K562 (cell line): Measurements from ENCODE around the gene RCC2. TPM values are rescaled to one million over a fixed set of nuclear protein-coding genes. Genes with fewer than 3 reads are reported as not detected.

ENCODE experiments used
- ATAC-seq: fragments of 200-7000 bp; cut with Tn5 transposase; 3 replicates; pipeline ENCODE4 v1.9.1; 2020; ENCODE audit warnings: moderate library complexity
- BruUV-seq: library from RNA; stranded (reverse); fragments of 400-500 nt; replicated peaks from 2 replicates; lab custom pipeline; 2021; lab: Mats Ljungman, UMichigan
- CTCF ChIA-PET: fragments of 300-600 bp; formaldehyde crosslinking; extraction: SDS; loops from one replicate; lab custom pipeline; 2021; ENCODE audit warnings: low intra/inter-chr PET ratio; lab: Yijun Ruan, JAX
- POLR2A ChIA-PET: fragments of 300-600, 350-650 bp; sonication (Branson Sonifier 250); formaldehyde crosslinking; extraction: SDS; loops from one replicate; lab custom pipeline; 2021; ENCODE audit warnings: antibody characterized with exemption, inconsistent platforms; lab: Yijun Ruan, JAX
- DNase-seq, 4 experiments: peaks; one replicate each; pipeline versions ENCODE4 v3.0.0 to v3.0.0-alpha.2; 2011 to 2018; ENCODE audit warnings: low spot score in 3 of 4, mixed read lengths in 3 of 4; ENCODE audit errors: extremely low read depth in 1 of 4
- FAIRE-seq: peaks from 2 replicates; lab custom pipeline; 2011; peaks lifted over from hg19 to GRCh38; lab: Jason Lieb, UNC
- H2AFZ ChIP-seq: 2 replicates; pipeline ENCODE4 v1.6.0; 2011; ENCODE audit warnings: low read depth, low read length, control low read depth, inconsistent platforms
- H3K27ac ChIP-seq: fragments of 200-600 bp; 3 replicates; pipeline ENCODE4 v1.8.0; 2011; ENCODE audit warnings: low read depth, mild to moderate bottlenecking, control low read depth, inconsistent platforms, low read length, moderate library complexity, mixed read lengths; ENCODE audit errors: extremely low read depth
- H3K27me3 ChIP-seq, 2 experiments: fragments of 300-600 bp in 1 of 2; 2 replicates in 1 of 2; 3 replicates in 1 of 2; pipeline versions ENCODE4 v1.6.0 to v1.8.0; 2011; ENCODE audit warnings: inconsistent platforms in 2 of 2, low read length in 2 of 2, mild to moderate bottlenecking in 1 of 2, mixed read lengths in 1 of 2, moderate library complexity in 1 of 2; ENCODE audit not compliant: control insufficient read depth in 2 of 2, insufficient read depth in 2 of 2
- H3K36me3 ChIP-seq: fragments of 300-600 bp; 3 replicates; pipeline ENCODE4 v1.8.0; 2011; ENCODE audit warnings: mild to moderate bottlenecking, low read length, inconsistent platforms; ENCODE audit not compliant: control insufficient read depth, insufficient read depth
- H3K4me1 ChIP-seq, 2 experiments: fragments of 200-600 bp in 1 of 2; replicated peaks in 1 of 2; 2 replicates in 1 of 2; 3 replicates in 1 of 2; pipeline versions ENCODE4 v1.5.1 to v1.8.0; 2011; ENCODE audit warnings: inconsistent platforms in 2 of 2, low read length in 2 of 2, mild to moderate bottlenecking in 1 of 2, mixed read lengths in 1 of 2, moderate library complexity in 1 of 2; ENCODE audit not compliant: control insufficient read depth in 2 of 2, insufficient read depth in 2 of 2
- H3K4me2 ChIP-seq: 2 replicates; pipeline ENCODE4 v1.6.1; 2011; ENCODE audit warnings: low read length, control low read depth, inconsistent platforms, mixed read lengths; ENCODE audit not compliant: insufficient read depth
- H3K4me3 ChIP-seq: fragments of 200-600 bp; sonication (generic), shearing (Covaris generic); 2 replicates; pipeline ENCODE4 v1.5.1; 2016; ENCODE audit warnings: control low read depth, inconsistent platforms
- H3K79me2 ChIP-seq: fragments of 200-600 bp; 3 replicates; pipeline ENCODE4 v1.8.0; 2011; ENCODE audit warnings: low read length, inconsistent platforms; ENCODE audit not compliant: control insufficient read depth, insufficient read depth
- H3K9ac ChIP-seq, 2 experiments: 2 replicates each; pipeline versions ENCODE4 v1.6.0 to v1.6.1; 2011; ENCODE audit warnings: low read depth in 2 of 2, low read length in 2 of 2, control low read depth in 1 of 2, inconsistent platforms in 1 of 2, mild to moderate bottlenecking in 1 of 2, mixed read lengths in 1 of 2; ENCODE audit not compliant: insufficient read depth in 1 of 2
- H3K9me1 ChIP-seq: one replicate; pipeline ENCODE4 v1.6.0; 2011; ENCODE audit warnings: inconsistent platforms, mild to moderate bottlenecking, low read length, moderate library complexity; ENCODE audit not compliant: control insufficient read depth, insufficient read depth
- H3K9me3 ChIP-seq: replicated peaks from 2 replicates; pipeline ENCODE4 v1.5.1; 2011; ENCODE audit warnings: low read depth, low read length, inconsistent platforms; ENCODE audit not compliant: control insufficient read depth, insufficient read depth
- H4K20me1 ChIP-seq: replicated peaks from 2 replicates; pipeline ENCODE4 v1.6.1; 2011; ENCODE audit warnings: low read length, inconsistent platforms, mixed read lengths; ENCODE audit not compliant: control insufficient read depth, insufficient read depth
- ARID1B ChIP-seq: fragments of 450-650 bp; IDR thresholded peaks from 2 replicates; pipeline ENCODE4 v1.6.1; 2016; ENCODE audit warnings: antibody characterized with exemption, mild to moderate bottlenecking, inconsistent platforms
- BRD9 ChIP-seq: fragments of 450-650 bp; IDR thresholded peaks from 2 replicates; pipeline ENCODE4 v1.6.1; 2018; ENCODE audit warnings: low read depth; ENCODE audit not compliant: partially characterized antibody
- CHCHD3 ChIP-seq: fragments of 250-450 bp; sonication (Bioruptor Pico); IDR thresholded peaks from 2 replicates; pipeline ENCODE4 v2.1.2; 2022; ENCODE audit warnings: mild to moderate bottlenecking
- CREM ChIP-seq: IDR thresholded peaks from 2 replicates; pipeline ENCODE4 v1.6.1; 2014; ENCODE audit warnings: antibody characterized with exemption, low read depth
- HDAC2 ChIP-seq: fragments of 450-650 bp; IDR thresholded peaks from 2 replicates; pipeline ENCODE4 v1.6.1; 2016; ENCODE audit warnings: mild to moderate bottlenecking
- JUNB ChIP-seq: fragments of 450-650 bp; formaldehyde crosslinking; conservative IDR thresholded peaks from 2 replicates; pipeline ENCODE4 v1.4.0; 2020; ENCODE audit warnings: mild to moderate bottlenecking
- LCOR ChIP-seq: sonication (generic); formaldehyde crosslinking; IDR thresholded peaks from 2 replicates; pipeline ENCODE4 v1.8.0; 2022; ENCODE audit warnings: mild to moderate bottlenecking, missing genetic modification reagents
- MED1 ChIP-seq: sonication (generic); formaldehyde crosslinking; IDR thresholded peaks from 2 replicates; pipeline ENCODE4 v1.8.1; 2023; ENCODE audit warnings: missing genetic modification reagents, borderline replicate concordance
- MEF2D ChIP-seq: conservative IDR thresholded peaks from 2 replicates; pipeline ENCODE4 v1.6.1; 2016; ENCODE audit warnings: low read depth, missing genetic modification characterization, missing compliant biosample characterization
- POLR2B ChIP-seq: fragments of 450-650 bp; IDR thresholded peaks from 2 replicates; pipeline ENCODE4 v1.6.1; 2018; ENCODE audit warnings: low read depth; ENCODE audit not compliant: partially characterized antibody
- PTBP1 ChIP-seq: fragments of 200-400 bp; formaldehyde crosslinking; IDR thresholded peaks from 2 replicates; pipeline ENCODE4 v1.6.1; 2017; ENCODE audit warnings: low read depth, low read length
- SMAD2 ChIP-seq: fragments of 150-350 bp; IDR thresholded peaks from 2 replicates; pipeline ENCODE4 v1.6.1; 2014; ENCODE audit warnings: low read depth, mild to moderate bottlenecking, low read length
- SUPT5H ChIP-seq: fragments of 450-650 bp; IDR thresholded peaks from 2 replicates; pipeline ENCODE4 v1.6.1; 2016
- TCF7 ChIP-seq: sonication (generic); IDR thresholded peaks from 2 replicates; pipeline ENCODE4 v1.6.1; 2016; ENCODE audit warnings: antibody characterized with exemption, borderline replicate concordance
- WHSC1 ChIP-seq: IDR thresholded peaks from one replicate; pipeline ENCODE4 v1.6.1; 2012; ENCODE audit warnings: low read length, control low read depth, inconsistent platforms
- ZBTB1 ChIP-seq: sonication (generic); formaldehyde crosslinking; IDR thresholded peaks from 2 replicates; pipeline ENCODE4 v1.8.1; 2023; ENCODE audit warnings: missing genetic modification reagents, low read depth, mild to moderate bottlenecking, borderline replicate concordance
- ZNF12 ChIP-seq: sonication (generic); formaldehyde crosslinking; IDR thresholded peaks from 2 replicates; pipeline ENCODE4 v1.4.0; 2020; ENCODE audit warnings: mild to moderate bottlenecking, missing genetic modification reagents
- WGBS: fragments of 100-300 bp; shearing (Covaris generic); methylation state at CpG from one replicate; pipeline ENCODE4 v1.1.6; 2016; ENCODE audit warnings: low coverage, mixed read lengths; ENCODE audit not compliant: insufficient coverage; ENCODE audit errors: missing lambda C conversion rate; 5-methylcytosine and 5-hydroxymethylcytosine counted together
- in situ Hi-C: fragments of 300-500 bp; cut with MboI; formaldehyde crosslinking; loops from 4 replicates; pipeline ENCODE4 v1.15.0; 2018; ENCODE audit warnings: inconsistent platforms, mixed read lengths
- intact Hi-C: fragments of 100-400 bp; cut with micrococcal nuclease; formaldehyde crosslinking; loops from 2 replicates; pipeline ENCODE4 v1.14.2; 2022
- polyA plus RNA-seq, 8 experiments: library from polyadenylated mRNA; depleted of rRNA in 4 of 8; stranded (reverse) in 5 of 8; unstranded in 3 of 8; fragments of >200 nt; fragmentation: Nextera tagmentation in 2 of 8; fragmentation: Illumina TruSeq in 1 of 8; extraction: Ambion mirVana in 2 of 8; extraction: Trizol in 1 of 8; gene quantifications; 2 replicates each; pipeline versions ENCODE4 v1.2.1 to v1.2.3, GENCODE V29; 2011 to 2014; ENCODE audit warnings: inconsistent platforms in 1 of 8, missing spikeins in 1 of 8
- total RNA-seq, 7 experiments: library from RNA; depleted of rRNA in 6 of 7; stranded (reverse); fragments of >200 nt in 6 of 7; fragmentation: Illumina TruSeq in 2 of 7; extraction: Trizol in 2 of 7; gene quantifications; 2 replicates each; pipeline versions ENCODE4 v1.2.1 to v1.2.3, GENCODE V29; 2011 to 2021; ENCODE audit warnings: low replicate concordance in 1 of 7
- TF ChIP-seq, protein P1 (sequence below), 3 experiments: IDR thresholded peaks in 2 of 3; conservative IDR thresholded peaks in 1 of 3; 2 replicates each; pipeline ENCODE4 v1.5.1; 2011 to 2012; ENCODE audit warnings: low read length in 3 of 3, mild to moderate bottlenecking in 3 of 3, control low read depth in 2 of 3, improper control_type of control experiment in 1 of 3, inconsistent platforms in 1 of 3, low read depth in 1 of 3, mixed read lengths in 1 of 3, moderate library complexity in 1 of 3; ENCODE audit not compliant: insufficient read depth in 2 of 3
- TF ChIP-seq, protein P2 (sequence below): fragments of 450-650 bp; formaldehyde crosslinking; IDR thresholded peaks from 2 replicates; pipeline ENCODE4 v1.4.0; 2020; ENCODE audit warnings: mild to moderate bottlenecking
- TF ChIP-seq, protein P3 (sequence below): sonication (generic); IDR thresholded peaks from 2 replicates; pipeline ENCODE4 v1.6.1; 2016

RCC2 gene
- total and polyA plus RNA-seq, 9 of the 15 experiments (the other 6 are each of a cell fraction or from before 2014, with no cell fraction given), result 31.8 to 292 (median 116) TPM

DNA sequence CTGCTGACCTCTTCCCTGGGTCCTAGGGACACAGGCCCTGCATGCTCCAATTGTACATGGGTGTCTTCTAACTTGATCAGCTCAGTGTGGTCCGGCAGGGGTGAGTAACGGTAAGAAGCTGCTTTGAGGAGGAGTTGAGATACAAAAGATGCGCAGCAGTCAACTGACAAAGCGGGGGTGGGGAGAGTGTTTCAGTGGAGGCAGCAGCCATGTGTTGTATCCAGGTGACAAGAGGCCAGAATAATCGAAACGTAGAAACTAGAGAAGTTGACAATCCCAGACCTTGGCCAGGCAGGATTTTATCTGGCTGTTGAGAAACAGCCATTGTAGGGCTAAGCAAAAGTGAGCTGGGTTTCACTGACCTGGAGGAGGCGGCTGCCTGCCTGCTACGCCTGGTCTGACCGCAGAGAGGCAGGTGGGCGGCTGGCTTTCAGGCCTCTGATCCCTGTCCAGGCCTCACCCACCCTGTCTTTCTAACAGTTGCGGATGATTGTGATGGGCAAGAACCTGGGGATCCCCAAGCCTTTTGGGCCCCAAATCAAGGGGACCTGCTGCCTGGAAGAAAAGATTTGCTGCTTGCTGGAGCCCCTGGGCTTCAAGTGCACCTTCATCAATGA, 38.6 kb downstream of the RCC2 start:
- Histone ChIP-seq H3K4me1 (peaks cover 24 to 53% of the 10 kb centered on the region in 2 experiments; a peak in 4 of 5 replicates), H2AFZ (peak overlapping the region; percentile 58), H3K79me2 (no peaks in the 10 kb centered on the region), H3K36me3 (peaks cover 2% of the 10 kb centered on the region; the same call in 2 of the 3 replicates), H3K4me3 (no peak overlapping the region), H3K27ac (no peak overlapping the region), H4K20me1 (peaks cover 2% of the 10 kb centered on the region; the same call in 1 of the 2 replicates), H3K9ac (no peak overlapping the region; a peak in 1 of 4 replicates), H3K4me2 (peak overlapping the region; percentile 11; the same call in 1 of the 2 replicates), H3K27me3 (no peaks in the 10 kb centered on the region), H3K9me3 (no peaks in the 10 kb centered on the region), H3K9me1 (peaks cover 2% of the 10 kb centered on the region)
- BruUV-seq, result no TSS peak
- WGBS, result 14% methylated on average over 11 of the region's 11 CpGs
- intact Hi-C loops, result loop anchor here (5.0 to 10.0 kb wide), 2 partner anchors 64 to 276 kb away; no protein-coding TSS in a partner anchor
- in situ Hi-C loops, result loop anchor here (10.0 kb wide), 1 partner anchor 276 kb away; no protein-coding TSS in a partner anchor
- CTCF ChIA-PET, result no interaction called here
- FAIRE-seq (peak; percentile 72), ATAC-seq (peak; percentile 83), DNase-seq (peak; percentile 68 to 81 (median 77))
- POLR2A ChIA-PET, result interaction anchor here (0.6 to 0.8 kb wide), 2 partner anchors 12 to 116 kb away, joined by 3 to 4 read pairs; no protein-coding TSS in a partner anchor
- TF ChIP-seq ZNF12, result no peak
- TF ChIP-seq, protein P1, sequence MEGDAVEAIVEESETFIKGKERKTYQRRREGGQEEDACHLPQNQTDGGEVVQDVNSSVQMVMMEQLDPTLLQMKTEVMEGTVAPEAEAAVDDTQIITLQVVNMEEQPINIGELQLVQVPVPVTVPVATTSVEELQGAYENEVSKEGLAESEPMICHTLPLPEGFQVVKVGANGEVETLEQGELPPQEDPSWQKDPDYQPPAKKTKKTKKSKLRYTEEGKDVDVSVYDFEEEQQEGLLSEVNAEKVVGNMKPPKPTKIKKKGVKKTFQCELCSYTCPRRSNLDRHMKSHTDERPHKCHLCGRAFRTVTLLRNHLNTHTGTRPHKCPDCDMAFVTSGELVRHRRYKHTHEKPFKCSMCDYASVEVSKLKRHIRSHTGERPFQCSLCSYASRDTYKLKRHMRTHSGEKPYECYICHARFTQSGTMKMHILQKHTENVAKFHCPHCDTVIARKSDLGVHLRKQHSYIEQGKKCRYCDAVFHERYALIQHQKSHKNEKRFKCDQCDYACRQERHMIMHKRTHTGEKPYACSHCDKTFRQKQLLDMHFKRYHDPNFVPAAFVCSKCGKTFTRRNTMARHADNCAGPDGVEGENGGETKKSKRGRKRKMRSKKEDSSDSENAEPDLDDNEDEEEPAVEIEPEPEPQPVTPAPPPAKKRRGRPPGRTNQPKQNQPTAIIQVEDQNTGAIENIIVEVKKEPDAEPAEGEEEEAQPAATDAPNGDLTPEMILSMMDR (IDR thresholded peaks at IDR 0.05 in 2 of 3, conservative IDR thresholded peaks at IDR 0.05 in 1 of 3; ENCODE audit: insufficient read depth in 2 of 3, low read depth in 1 of 3, low read length in 3 of 3), result peak; percentile 60 to 78 (median 67)
- peak; percentile 48; the same call in 1 of the 2 replicates for TF ChIP-seq HDAC2
- no peak for TF ChIP-seq ZBTB1 (CRISPR knock-in tag)
- TF ChIP-seq, protein P2, sequence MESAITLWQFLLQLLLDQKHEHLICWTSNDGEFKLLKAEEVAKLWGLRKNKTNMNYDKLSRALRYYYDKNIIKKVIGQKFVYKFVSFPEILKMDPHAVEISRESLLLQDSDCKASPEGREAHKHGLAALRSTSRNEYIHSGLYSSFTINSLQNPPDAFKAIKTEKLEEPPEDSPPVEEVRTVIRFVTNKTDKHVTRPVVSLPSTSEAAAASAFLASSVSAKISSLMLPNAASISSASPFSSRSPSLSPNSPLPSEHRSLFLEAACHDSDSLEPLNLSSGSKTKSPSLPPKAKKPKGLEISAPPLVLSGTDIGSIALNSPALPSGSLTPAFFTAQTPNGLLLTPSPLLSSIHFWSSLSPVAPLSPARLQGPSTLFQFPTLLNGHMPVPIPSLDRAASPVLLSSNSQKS (CRISPR knock-in tag), result no peak
- TF ChIP-seq SMAD2, result no peak
- TF ChIP-seq TCF7, result no peak
- no peak for TF ChIP-seq CHCHD3 (CRISPR knock-in tag)
- no peak for TF ChIP-seq JUNB
- TF ChIP-seq BRD9, result peak; percentile 24
- no peak for TF ChIP-seq MEF2D (tag)
- 0 out of 2 replicates have a peak, but pooled peaks have one; percentile 9 for TF ChIP-seq CREM
- TF ChIP-seq SUPT5H, result no peak
- TF ChIP-seq ARID1B, result peak; percentile 39
- TF ChIP-seq, protein P3, sequence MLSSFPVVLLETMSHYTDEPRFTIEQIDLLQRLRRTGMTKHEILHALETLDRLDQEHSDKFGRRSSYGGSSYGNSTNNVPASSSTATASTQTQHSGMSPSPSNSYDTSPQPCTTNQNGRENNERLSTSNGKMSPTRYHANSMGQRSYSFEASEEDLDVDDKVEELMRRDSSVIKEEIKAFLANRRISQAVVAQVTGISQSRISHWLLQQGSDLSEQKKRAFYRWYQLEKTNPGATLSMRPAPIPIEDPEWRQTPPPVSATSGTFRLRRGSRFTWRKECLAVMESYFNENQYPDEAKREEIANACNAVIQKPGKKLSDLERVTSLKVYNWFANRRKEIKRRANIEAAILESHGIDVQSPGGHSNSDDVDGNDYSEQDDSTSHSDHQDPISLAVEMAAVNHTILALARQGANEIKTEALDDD, result no peak
- no peak for TF ChIP-seq WHSC1
- TF ChIP-seq PTBP1, result no peak
- TF ChIP-seq MED1 (CRISPR knock-in tag), result no peak
- no peak for TF ChIP-seq LCOR
- no peak for TF ChIP-seq POLR2B
